HEK293 (cell line): Measurements from ENCODE around the gene GRK3.
"Not testable (repeated sequence)": the region's sequence is repeated elsewhere in the genome, so short reads cannot be mapped to it uniquely, and the experiment has no call there.

Source experiments
- CTCF ChIA-PET: fragments of 350-600 bp; formaldehyde crosslinking; extraction: SDS; loops from one replicate; lab custom pipeline; 2021; ENCODE audit warnings: antibody characterized with exemption; lab: Yijun Ruan, JAX
- POLR2A ChIA-PET: fragments of 300-600 bp; formaldehyde crosslinking; extraction: SDS; loops from one replicate; lab custom pipeline; 2020; ENCODE audit warnings: antibody characterized with exemption, inconsistent platforms; lab: Yijun Ruan, JAX
- H3K27ac ChIP-seq: fragments of 200-500 bp; sonication (Bioruptor generic); 2 replicates; pipeline ENCODE4 v1.5.1; 2014; ENCODE audit warnings: low read depth, low read length, control low read depth, inconsistent platforms; ENCODE audit errors: extremely low read depth
- H3K36me3 ChIP-seq, 2 experiments: fragments of 200-500 bp in 1 of 2; sonication (Bioruptor generic) in 1 of 2; 1 replicate in 1 of 2; 2 replicates in 1 of 2; pipeline ENCODE4 v1.5.1; 2014 to 2017; ENCODE audit warnings: inconsistent platforms in 2 of 2, low read length in 2 of 2; ENCODE audit not compliant: control insufficient read depth in 2 of 2, insufficient read depth in 1 of 2
- H3K4me1 ChIP-seq: fragments of 200-500 bp; sonication (Bioruptor generic); 2 replicates; pipeline ENCODE4 v1.5.1; 2014; ENCODE audit warnings: mild to moderate bottlenecking, low read length, inconsistent platforms; ENCODE audit not compliant: control insufficient read depth, insufficient read depth
- H3K4me3 ChIP-seq: 2 replicates; pipeline ENCODE4 v1.5.1; 2011; ENCODE audit warnings: low read depth, mild to moderate bottlenecking, control low read depth, low read length, moderate library complexity
- H3K9me3 ChIP-seq: fragments of 200-500 bp; sonication (Bioruptor generic); 2 replicates; pipeline ENCODE4 v1.5.1; 2014; ENCODE audit warnings: low read depth, low read length, inconsistent platforms; ENCODE audit not compliant: control insufficient read depth, insufficient read depth
- BCL11B ChIP-seq: fragments of 450-650 bp; formaldehyde crosslinking; IDR thresholded peaks from 2 replicates; pipeline ENCODE4 v1.5.1; 2016; ENCODE audit warnings: low read depth, missing biosample characterization, missing genetic modification characterization
- EGR2 ChIP-seq: fragments of 450-650 bp; formaldehyde crosslinking; IDR thresholded peaks from 2 replicates; pipeline ENCODE4 v1.5.1; 2016; ENCODE audit warnings: low read depth, missing biosample characterization, missing genetic modification characterization
- GFI1B ChIP-seq: fragments of 450-650 bp; formaldehyde crosslinking; IDR thresholded peaks from 2 replicates; pipeline ENCODE4 v1.5.1; 2016; ENCODE audit warnings: missing biosample characterization, missing genetic modification characterization
- GLI4 ChIP-seq: fragments of 450-650 bp; formaldehyde crosslinking; IDR thresholded peaks from 2 replicates; pipeline ENCODE4 v1.5.1; 2016; ENCODE audit warnings: missing biosample characterization, missing genetic modification characterization
- GLIS1 ChIP-seq: fragments of 450-650 bp; formaldehyde crosslinking; IDR thresholded peaks from 2 replicates; pipeline ENCODE4 v1.5.1; 2016; ENCODE audit warnings: missing biosample characterization, missing genetic modification characterization
- HOXD13 ChIP-seq: sonication (generic); formaldehyde crosslinking; IDR thresholded peaks from 2 replicates; pipeline ENCODE4 v1.8.0; 2022; ENCODE audit warnings: missing genetic modification reagents, borderline replicate concordance
- PRDM1 ChIP-seq: fragments of 450-650 bp; formaldehyde crosslinking; IDR thresholded peaks from 2 replicates; pipeline ENCODE4; 2016; ENCODE audit warnings: missing biosample characterization, missing genetic modification characterization
- TRIM28 ChIP-seq: IDR thresholded peaks from 2 replicates; pipeline ENCODE4 v1.6.1; 2011; ENCODE audit warnings: low read length, control low read depth, borderline replicate concordance
- YY2 ChIP-seq: fragments of 450-650 bp; formaldehyde crosslinking; IDR thresholded peaks from 2 replicates; pipeline ENCODE4 v1.5.1; 2016; ENCODE audit warnings: missing biosample characterization, missing genetic modification characterization
- ZBTB17 ChIP-seq: fragments of 450-650 bp; formaldehyde crosslinking; IDR thresholded peaks from 2 replicates; pipeline ENCODE4 v1.5.1; 2016; ENCODE audit warnings: missing biosample characterization, missing genetic modification characterization
- ZFHX2 ChIP-seq: fragments of 450-650 bp; formaldehyde crosslinking; conservative IDR thresholded peaks from 2 replicates; pipeline ENCODE4 v1.5.1; 2016; ENCODE audit warnings: missing biosample characterization, missing genetic modification characterization
- ZFP37 ChIP-seq: fragments of 450-650 bp; formaldehyde crosslinking; IDR thresholded peaks from 2 replicates; pipeline ENCODE4 v1.5.1; 2016; ENCODE audit warnings: missing biosample characterization, missing genetic modification characterization
- ZNF121 ChIP-seq: fragments of 450-650 bp; formaldehyde crosslinking; IDR thresholded peaks from 2 replicates; pipeline ENCODE4 v1.5.1; 2016; ENCODE audit warnings: missing biosample characterization, missing genetic modification characterization
- ZNF157 ChIP-seq: fragments of 450-650 bp; formaldehyde crosslinking; IDR thresholded peaks from 2 replicates; pipeline ENCODE4 v1.5.1; 2016; ENCODE audit warnings: missing biosample characterization, missing genetic modification characterization
- ZNF16 ChIP-seq: fragments of 450-650 bp; formaldehyde crosslinking; IDR thresholded peaks from 2 replicates; pipeline ENCODE4 v1.5.1; 2016; ENCODE audit warnings: low read depth, missing biosample characterization, missing genetic modification characterization
- ZNF19 ChIP-seq: fragments of 450-650 bp; formaldehyde crosslinking; IDR thresholded peaks from 2 replicates; pipeline ENCODE4; 2016; ENCODE audit warnings: missing biosample characterization, missing genetic modification characterization, low read depth
- ZNF211 ChIP-seq: fragments of 450-650 bp; formaldehyde crosslinking; IDR thresholded peaks from 2 replicates; pipeline ENCODE4 v1.5.1; 2016; ENCODE audit warnings: low read depth, missing biosample characterization, missing genetic modification characterization
- ZNF248 ChIP-seq: fragments of 450-650 bp; formaldehyde crosslinking; IDR thresholded peaks from 2 replicates; pipeline ENCODE4 v1.5.1; 2017; ENCODE audit warnings: missing biosample characterization, missing genetic modification characterization
- ZNF354C ChIP-seq: fragments of 450-650 bp; formaldehyde crosslinking; IDR thresholded peaks from 2 replicates; pipeline ENCODE4 v1.5.1; 2016; ENCODE audit warnings: missing biosample characterization, missing genetic modification characterization, low read depth, borderline replicate concordance
- ZNF426 ChIP-seq: fragments of 450-650 bp; formaldehyde crosslinking; IDR thresholded peaks from 2 replicates; pipeline ENCODE4 v1.5.1; 2017; ENCODE audit warnings: missing biosample characterization, missing genetic modification characterization, mild to moderate bottlenecking, inconsistent platforms, moderate library complexity
- ZNF510 ChIP-seq: fragments of 450-650 bp; formaldehyde crosslinking; IDR thresholded peaks from 2 replicates; pipeline ENCODE4 v1.5.1; 2018; ENCODE audit warnings: mild to moderate bottlenecking, missing genetic modification characterization, missing biosample characterization; ENCODE audit not compliant: insufficient replicate concordance
- ZNF521 ChIP-seq: fragments of 450-650 bp; formaldehyde crosslinking; IDR thresholded peaks from 2 replicates; pipeline ENCODE4 v1.5.1; 2017; ENCODE audit warnings: missing biosample characterization, mild to moderate bottlenecking, missing genetic modification characterization
- ZNF610 ChIP-seq: fragments of 450-650 bp; formaldehyde crosslinking; IDR thresholded peaks from 2 replicates; pipeline ENCODE4 v1.5.1; 2016; ENCODE audit warnings: missing biosample characterization, missing genetic modification characterization, borderline replicate concordance
- TF ChIP-seq, protein P1 (sequence below): fragments of 450-650 bp; formaldehyde crosslinking; IDR thresholded peaks from 2 replicates; pipeline ENCODE4 v1.5.1; 2016; ENCODE audit warnings: missing biosample characterization, missing genetic modification characterization, borderline replicate concordance
- TF ChIP-seq, protein P2 (sequence below): sonication (generic); formaldehyde crosslinking; IDR thresholded peaks from 2 replicates; pipeline ENCODE4 v1.8.1; 2022; ENCODE audit warnings: mild to moderate bottlenecking, moderate library complexity, missing genetic modification reagents

GRK3 gene

DNA sequence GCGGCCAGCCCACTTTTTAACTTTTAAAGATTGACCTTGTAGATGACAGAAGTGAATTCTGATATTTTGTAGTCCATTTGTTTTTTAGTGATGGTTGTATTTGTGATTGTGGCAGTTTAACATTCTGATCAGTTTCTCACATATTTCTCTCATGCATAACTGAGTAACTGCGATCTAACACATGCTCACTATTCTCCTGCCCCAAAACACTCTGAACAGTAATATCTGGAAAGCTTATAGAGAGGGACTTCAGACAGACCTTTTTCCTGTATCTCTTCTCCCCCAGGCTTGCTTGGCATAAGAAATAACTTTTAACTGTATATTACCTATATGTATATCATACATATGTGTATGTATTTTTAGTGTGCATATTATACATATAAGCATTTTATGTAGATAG lies 140.2 kb downstream of the GRK3 start:
- TF ChIP-seq, protein P1, sequence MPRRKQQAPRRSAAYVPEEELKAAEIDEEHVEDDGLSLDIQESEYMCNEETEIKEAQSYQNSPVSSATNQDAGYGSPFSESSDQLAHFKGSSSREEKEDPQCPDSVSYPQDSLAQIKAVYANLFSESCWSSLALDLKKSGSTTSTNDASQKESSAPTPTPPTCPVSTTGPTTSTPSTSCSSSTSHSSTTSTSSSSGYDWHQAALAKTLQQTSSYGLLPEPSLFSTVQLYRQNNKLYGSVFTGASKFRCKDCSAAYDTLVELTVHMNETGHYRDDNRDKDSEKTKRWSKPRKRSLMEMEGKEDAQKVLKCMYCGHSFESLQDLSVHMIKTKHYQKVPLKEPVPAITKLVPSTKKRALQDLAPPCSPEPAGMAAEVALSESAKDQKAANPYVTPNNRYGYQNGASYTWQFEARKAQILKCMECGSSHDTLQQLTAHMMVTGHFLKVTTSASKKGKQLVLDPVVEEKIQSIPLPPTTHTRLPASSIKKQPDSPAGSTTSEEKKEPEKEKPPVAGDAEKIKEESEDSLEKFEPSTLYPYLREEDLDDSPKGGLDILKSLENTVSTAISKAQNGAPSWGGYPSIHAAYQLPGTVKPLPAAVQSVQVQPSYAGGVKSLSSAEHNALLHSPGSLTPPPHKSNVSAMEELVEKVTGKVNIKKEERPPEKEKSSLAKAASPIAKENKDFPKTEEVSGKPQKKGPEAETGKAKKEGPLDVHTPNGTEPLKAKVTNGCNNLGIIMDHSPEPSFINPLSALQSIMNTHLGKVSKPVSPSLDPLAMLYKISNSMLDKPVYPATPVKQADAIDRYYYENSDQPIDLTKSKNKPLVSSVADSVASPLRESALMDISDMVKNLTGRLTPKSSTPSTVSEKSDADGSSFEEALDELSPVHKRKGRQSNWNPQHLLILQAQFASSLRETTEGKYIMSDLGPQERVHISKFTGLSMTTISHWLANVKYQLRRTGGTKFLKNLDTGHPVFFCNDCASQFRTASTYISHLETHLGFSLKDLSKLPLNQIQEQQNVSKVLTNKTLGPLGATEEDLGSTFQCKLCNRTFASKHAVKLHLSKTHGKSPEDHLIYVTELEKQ (tag by site-specific recombination), result no peak
- TF ChIP-seq ZNF510 (no peak), ZNF121 (tag by site-specific recombination) (no peak), PRDM1 (tag by site-specific recombination) (no peak), ZNF211 (tag by site-specific recombination) (no peak), YY2 (tag by site-specific recombination) (no peak), ZNF610 (tag by site-specific recombination) (no peak), ZBTB17 (no peak), HOXD13 (CRISPR knock-in tag) (no peak), ZNF354C (tag by site-specific recombination) (no peak), BCL11B (tag by site-specific recombination) (no peak), ZNF19 (tag by site-specific recombination) (no peak), ZFP37 (tag by site-specific recombination) (no peak)
- POLR2A ChIA-PET, result no interaction called here
- CTCF ChIA-PET, result interaction anchor here (0.6 to 2.3 kb wide), 6 partner anchors 21 to 686 kb away, joined by 3 to 9 read pairs (median 3); no protein-coding TSS in a partner anchor
- Histone ChIP-seq H3K4me1 (no peaks in the 10 kb centered on the region), H3K27ac (no peak overlapping the region), H3K4me3 (no peak overlapping the region), H3K9me3 (no peaks in the 10 kb centered on the region), H3K36me3 (no peaks in the 10 kb centered on the region; a peak in 1 of 3 replicates)

DNA sequence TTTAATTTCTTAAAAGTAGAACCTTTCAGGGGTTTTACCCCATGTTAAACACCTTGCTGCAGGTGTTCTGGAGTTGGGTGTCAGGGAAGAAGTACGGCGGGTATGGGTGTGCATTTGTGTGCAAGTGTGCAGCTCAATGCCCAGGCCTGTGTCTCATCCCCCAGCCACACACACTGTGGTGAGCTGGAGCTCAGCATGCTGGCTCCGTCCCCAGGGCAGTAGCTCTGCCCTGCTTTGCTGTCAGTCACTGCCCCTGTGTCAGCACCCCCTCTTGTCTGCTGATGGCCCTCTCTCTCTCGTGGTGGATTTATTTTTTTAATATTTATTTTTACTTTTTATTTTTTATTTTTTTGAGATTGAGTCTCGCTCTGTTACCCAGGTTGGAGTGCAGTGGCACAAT lies 141.7 kb downstream of the GRK3 start:
- Histone ChIP-seq H3K9me3 (no peaks in the 10 kb centered on the region), H3K27ac (no peak overlapping the region), H3K4me3 (no peak overlapping the region), H3K36me3 (no peaks in the 10 kb centered on the region; a peak in 1 of 3 replicates), H3K4me1 (no peaks in the 10 kb centered on the region)
- TF ChIP-seq ZNF426 (tag by site-specific recombination), result no peak
- TF ChIP-seq EGR2, result no peak
- TF ChIP-seq ZNF157 (tag by site-specific recombination), result no peak
- TF ChIP-seq ZNF521 (tag by site-specific recombination), result no peak
- TF ChIP-seq TRIM28, result no peak
- no peak for TF ChIP-seq ZNF16 (tag by site-specific recombination)
- TF ChIP-seq, protein P2, sequence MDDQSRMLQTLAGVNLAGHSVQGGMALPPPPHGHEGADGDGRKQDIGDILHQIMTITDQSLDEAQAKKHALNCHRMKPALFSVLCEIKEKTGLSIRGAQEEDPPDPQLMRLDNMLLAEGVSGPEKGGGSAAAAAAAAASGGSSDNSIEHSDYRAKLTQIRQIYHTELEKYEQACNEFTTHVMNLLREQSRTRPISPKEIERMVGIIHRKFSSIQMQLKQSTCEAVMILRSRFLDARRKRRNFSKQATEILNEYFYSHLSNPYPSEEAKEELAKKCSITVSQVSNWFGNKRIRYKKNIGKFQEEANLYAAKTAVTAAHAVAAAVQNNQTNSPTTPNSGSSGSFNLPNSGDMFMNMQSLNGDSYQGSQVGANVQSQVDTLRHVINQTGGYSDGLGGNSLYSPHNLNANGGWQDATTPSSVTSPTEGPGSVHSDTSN (CRISPR knock-in tag), result no peak
- TF ChIP-seq GFI1B (tag by site-specific recombination), result no peak
- no peak for TF ChIP-seq GLI4 (tag by site-specific recombination)
- TF ChIP-seq ZFHX2 (tag by site-specific recombination), result no peak
- no peak for TF ChIP-seq GLIS1 (tag by site-specific recombination)
- TF ChIP-seq ZNF248 (tag by site-specific recombination), result no peak
- ChIA-PET CTCF (interaction anchor here (0.6 to 2.3 kb wide), 4 partner anchors 64 to 1114 kb away, joined by 3 to 9 read pairs (median 6); no protein-coding TSS in a partner anchor), POLR2A (no interaction called here)

DNA sequence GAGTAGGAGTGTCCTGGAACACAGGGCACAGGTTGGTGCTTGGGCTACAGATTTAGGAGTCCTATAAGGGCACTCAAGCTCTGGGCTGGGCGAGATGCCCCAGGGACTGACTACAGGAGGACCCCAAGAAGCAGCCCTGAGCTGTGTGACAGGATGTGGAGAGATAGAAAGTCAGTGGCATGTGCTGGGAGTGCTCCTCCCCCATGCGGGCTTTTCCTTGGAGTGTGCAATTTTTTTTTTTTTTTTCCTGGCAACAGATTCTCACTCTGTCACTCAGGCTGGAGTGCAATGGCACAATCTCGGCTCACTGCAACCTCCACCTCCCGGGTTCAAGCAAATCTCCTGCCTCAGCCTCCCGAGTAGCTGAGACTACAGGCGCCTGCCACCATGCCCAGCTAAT lies 144.0 kb downstream of the GRK3 start:
- H3K4me3 ChIP-seq, H3K9me3 ChIP-seq, H3K36me3 ChIP-seq, POLR2A ChIA-PET, H3K27ac ChIP-seq, H3K4me1 ChIP-seq: not testable (repeated sequence)
- CTCF ChIA-PET, result interaction anchor here (0.7 kb wide), 1 partner anchor 291 kb away, joined by 7 read pairs; no protein-coding TSS in a partner anchor
